Effector memory CD4-positive, alpha-beta T cell (primary cell): ENCODE results near the gene OSBPL2.

Experiments used
- DNase-seq, 3 donors: peaks; one replicate each; pipeline ENCODE4 v3.0.0-alpha.2; 2020
- H3K27ac ChIP-seq: 2 replicates; pipeline ENCODE4 v1.7.0; 2013; ENCODE audit warnings: mild to moderate bottlenecking, low read length, moderate library complexity; ENCODE audit not compliant: insufficient read depth, poor library complexity, severe bottlenecking
- H3K27me3 ChIP-seq: replicated peaks from 2 replicates; pipeline ENCODE4 v1.7.0; 2013; ENCODE audit warnings: mild to moderate bottlenecking, low read length; ENCODE audit not compliant: insufficient read depth, control insufficient read depth, poor library complexity, severe bottlenecking
- H3K36me3 ChIP-seq: 2 replicates; pipeline ENCODE4 v1.7.0; 2013; ENCODE audit warnings: mild to moderate bottlenecking, low read length, moderate library complexity; ENCODE audit not compliant: control insufficient read depth, insufficient read depth
- H3K4me1 ChIP-seq: 2 replicates; pipeline ENCODE4 v1.7.0; 2013; ENCODE audit warnings: low read length, mild to moderate bottlenecking; ENCODE audit not compliant: control insufficient read depth, insufficient read depth, poor library complexity, severe bottlenecking
- H3K4me3 ChIP-seq: 2 replicates; pipeline ENCODE4 v1.7.0; 2013; ENCODE audit warnings: low read length, low read depth, mild to moderate bottlenecking; ENCODE audit not compliant: insufficient read depth, poor library complexity, severe bottlenecking
- H3K9me3 ChIP-seq: 2 replicates; pipeline ENCODE4 v1.7.0; 2013; ENCODE audit warnings: mild to moderate bottlenecking, low read length, moderate library complexity; ENCODE audit not compliant: control insufficient read depth

OSBPL2 gene

GRCh38 chr20:62215020-62215990, 23.0 kb upstream of the OSBPL2 start:
- peaks cover 30% of the 10 kb centered on the region for H3K27me3 ChIP-seq
- H3K9me3 ChIP-seq, result no peaks in the 10 kb centered on the region
- no peak for DNase-seq
- H3K27ac ChIP-seq, result no peak overlapping the region
- no peak overlapping the region for H3K4me3 ChIP-seq
- H3K4me1 ChIP-seq, result peaks cover 6% of the 10 kb centered on the region
- no peaks in the 10 kb centered on the region for H3K36me3 ChIP-seq

GRCh38 chr20:62215991-62216635, 22.2 kb upstream of the OSBPL2 start:
- DNase-seq, result no peak
- no peaks in the 10 kb centered on the region for H3K9me3 ChIP-seq
- no peak overlapping the region for H3K27ac ChIP-seq
- peaks cover 10% of the 10 kb centered on the region for H3K4me1 ChIP-seq
- H3K4me3 ChIP-seq, result no peak overlapping the region
- no peaks in the 10 kb centered on the region for H3K36me3 ChIP-seq
- H3K27me3 ChIP-seq, result peaks cover 30% of the 10 kb centered on the region

- H3K9me3 ChIP-seq, result no peaks in the 10 kb centered on the region
- DNase-seq, result no peak
Measured at GRCh38 chr20:62216636-62217566, 21.4 kb upstream of the OSBPL2 start.

GRCh38 chr20:62217913-62218773, 20.2 kb upstream of the OSBPL2 start:
- Histone ChIP-seq H3K27ac (no peak overlapping the region), H3K4me1 (peaks cover 10% of the 10 kb centered on the region), H3K27me3 (peaks cover 42% of the 10 kb centered on the region), H3K9me3 (no peaks in the 10 kb centered on the region), H3K4me3 (no peak overlapping the region), H3K36me3 (no peaks in the 10 kb centered on the region)
- no peak for DNase-seq

More at GRCh38 chr20:62216636-62217566, 21.4 kb upstream of the OSBPL2 start:
- H3K27me3 ChIP-seq, result peaks cover 36% of the 10 kb centered on the region
- no peak overlapping the region for H3K4me3 ChIP-seq
- no peaks in the 10 kb centered on the region for H3K36me3 ChIP-seq
- H3K27ac ChIP-seq, result no peak overlapping the region
- H3K4me1 ChIP-seq, result peaks cover 10% of the 10 kb centered on the region

GRCh38 chr20:62219101-62219991, 19.0 kb upstream of the OSBPL2 start:
- peaks cover 10% of the 10 kb centered on the region for H3K4me1 ChIP-seq
- H3K27ac ChIP-seq, result no peak overlapping the region
- H3K27me3 ChIP-seq, result peaks cover 42% of the 10 kb centered on the region
- H3K4me3 ChIP-seq, result no peak overlapping the region
- no peaks in the 10 kb centered on the region for H3K9me3 ChIP-seq
- DNase-seq, result no peak
- no peaks in the 10 kb centered on the region for H3K36me3 ChIP-seq

GRCh38 chr20:62219992-62220665, 18.2 kb upstream of the OSBPL2 start, which contains the start of gene HRH3:
HRH3 (minus strand) TSS chr20:62220278; CDS start chr20:62219970, 308 bp downstream.
- H3K27me3 ChIP-seq, result peaks cover 42% of the 10 kb centered on the region
- peak; percentile 8 to 29 (median 9) for DNase-seq
- no peaks in the 10 kb centered on the region for H3K9me3 ChIP-seq
- H3K36me3 ChIP-seq, result no peaks in the 10 kb centered on the region
- no peak within 1 kb of the TSS for H3K4me3 ChIP-seq
- no peak within 1 kb of the TSS for H3K27ac ChIP-seq
- peaks cover 10% of the 10 kb centered on the region for H3K4me1 ChIP-seq

- no peaks in the 10 kb centered on the region for H3K9me3 ChIP-seq
- peaks cover 10% of the 10 kb centered on the region for H3K4me1 ChIP-seq
- H3K36me3 ChIP-seq, result no peaks in the 10 kb centered on the region
- no peak overlapping the region for H3K27ac ChIP-seq
- H3K4me3 ChIP-seq, result no peak overlapping the region
- H3K27me3 ChIP-seq, result peaks cover 42% of the 10 kb centered on the region
- DNase-seq, result no peak
Measured at GRCh38 chr20:62220666-62221568, 17.4 kb upstream of the OSBPL2 start.
